Esophagus (tissue), 2 donors: ENCODE measurements around the gene TAF3. TPM values are rescaled to one million over a fixed set of nuclear protein-coding genes. Genes with fewer than 3 reads are reported as not detected.

Experiments
- H3K27ac ChIP-seq, 2 donors: one replicate each; pipeline ENCODE4 v1.5.1; 2013; ENCODE audit warnings: low read depth in 2 of 2, mild to moderate bottlenecking in 2 of 2, inconsistent platforms in 1 of 2, low read length in 1 of 2, moderate library complexity in 1 of 2
- H3K27me3 ChIP-seq, 2 donors: one replicate each; pipeline ENCODE4 v1.6.1; 2013; ENCODE audit warnings: low read length in 2 of 2, control low read depth in 1 of 2, mild to moderate bottlenecking in 1 of 2; ENCODE audit not compliant: insufficient read depth in 2 of 2, control insufficient read depth in 1 of 2
- H3K36me3 ChIP-seq, 2 donors: one replicate each; pipeline ENCODE4 v1.6.1; 2013; ENCODE audit warnings: low read length in 1 of 2; ENCODE audit not compliant: control insufficient read depth in 2 of 2, insufficient read depth in 2 of 2
- H3K4me1 ChIP-seq, 2 donors: one replicate each; pipeline ENCODE4 v1.6.1; 2013; ENCODE audit warnings: low read length in 1 of 2; ENCODE audit not compliant: control insufficient read depth in 2 of 2, insufficient read depth in 2 of 2
- H3K4me3 ChIP-seq, 2 donors: one replicate each; pipeline ENCODE4 v1.5.1; 2013; ENCODE audit warnings: low read length in 2 of 2, mild to moderate bottlenecking in 2 of 2, low read depth in 1 of 2, moderate library complexity in 1 of 2
- H3K9me3 ChIP-seq, 2 donors: one replicate each; pipeline ENCODE4 v1.6.1; 2013; ENCODE audit warnings: mild to moderate bottlenecking in 2 of 2, low read depth in 1 of 2, low read length in 1 of 2, moderate library complexity in 1 of 2; ENCODE audit not compliant: control insufficient read depth in 2 of 2, insufficient read depth in 1 of 2
- WGBS, 2 donors: extraction: QIAGEN DNeasy Blood & Tissue Kit; methylation state at CpG; one replicate each; pipeline ENCODE4 v1.1.7; 2013; 5-methylcytosine and 5-hydroxymethylcytosine counted together
- polyA plus RNA-seq, 2 donors: library from polyadenylated mRNA; stranded (reverse); fragments of 200-250 nt; gene quantifications; one replicate each; pipeline ENCODE4 v1.2.3, GENCODE V29; 2013
- donor health status: healthy with polysubstance abuse.
- donor health status: Bipolar disorder and iron deficiency.

TAF3 gene
- polyA plus RNA-seq, 2 donors: 1.6 to 1.9 TPM

DNA sequence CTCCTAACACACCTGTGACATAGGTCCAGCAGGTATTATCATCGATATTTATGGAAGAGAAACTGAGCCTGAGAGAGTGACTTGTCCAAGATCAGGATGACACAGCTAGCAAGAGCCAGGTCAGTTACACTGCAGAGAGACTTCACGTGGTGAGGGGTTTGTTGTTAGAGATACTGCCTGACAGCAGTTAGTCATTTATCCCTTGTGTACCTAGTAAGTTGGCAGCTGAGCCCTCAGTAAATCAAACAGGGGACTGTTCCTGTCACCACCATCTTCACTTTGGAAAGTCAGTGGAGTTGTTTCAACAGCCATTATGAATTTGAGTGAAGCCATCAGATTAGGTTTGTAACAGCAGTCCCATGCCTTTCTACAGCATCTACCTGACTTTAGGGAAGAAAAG is 148.7 kb downstream of the TAF3 start:
- peaks cover 3 to 9% of the 10 kb centered on the region in 2 donors for H3K36me3 ChIP-seq
- 84 to 89% methylated on average over 2 of the region's 2 CpGs for WGBS, 2 donors
- no peak overlapping the region for H3K27ac ChIP-seq
- no peak overlapping the region for H3K4me3 ChIP-seq
- H3K27me3 ChIP-seq: no peaks in the 10 kb centered on the region
- H3K4me1 ChIP-seq: peaks cover 0 to 2% of the 10 kb centered on the region in 2 donors
- H3K9me3 ChIP-seq: no peaks in the 10 kb centered on the region

DNA sequence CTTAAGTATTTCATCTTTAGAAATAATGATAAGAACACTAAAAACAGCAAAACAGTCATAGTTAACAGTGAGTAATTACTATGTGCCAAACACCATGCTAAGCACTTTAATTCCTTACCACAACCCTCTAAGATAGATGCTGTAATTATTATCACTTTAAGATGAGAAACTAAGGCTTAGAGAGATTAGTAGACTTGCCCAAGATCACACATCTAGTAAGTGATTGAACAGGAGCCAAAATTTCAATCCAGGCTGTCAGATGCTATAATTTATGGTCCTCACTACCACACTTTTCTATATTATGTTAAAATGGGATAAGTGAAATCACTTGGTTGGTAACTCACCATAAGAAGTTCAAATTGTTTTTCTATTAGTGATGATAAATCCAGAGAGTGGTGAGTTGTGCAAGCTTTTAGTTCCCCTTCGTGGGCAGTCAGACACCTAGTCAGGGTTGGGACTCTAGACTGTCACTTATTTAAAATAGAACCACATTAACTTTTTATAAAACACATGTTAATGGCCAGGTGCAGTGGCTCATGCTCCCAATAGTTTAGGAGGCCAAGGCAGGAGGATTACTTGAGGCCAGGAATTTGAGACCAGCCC is 150.3 kb downstream of the TAF3 start:
- no peak overlapping the region for H3K27ac ChIP-seq
- no peak overlapping the region for H3K4me3 ChIP-seq
- peaks cover 0 to 2% of the 10 kb centered on the region in 2 donors for H3K4me1 ChIP-seq
- 81 to 88% methylated on average over 1 of the region's 1 CpG for WGBS, 2 donors
- no peaks in the 10 kb centered on the region for H3K9me3 ChIP-seq
- H3K36me3 ChIP-seq: peaks cover 3 to 9% of the 10 kb centered on the region in 2 donors
- no peaks in the 10 kb centered on the region for H3K27me3 ChIP-seq

DNA sequence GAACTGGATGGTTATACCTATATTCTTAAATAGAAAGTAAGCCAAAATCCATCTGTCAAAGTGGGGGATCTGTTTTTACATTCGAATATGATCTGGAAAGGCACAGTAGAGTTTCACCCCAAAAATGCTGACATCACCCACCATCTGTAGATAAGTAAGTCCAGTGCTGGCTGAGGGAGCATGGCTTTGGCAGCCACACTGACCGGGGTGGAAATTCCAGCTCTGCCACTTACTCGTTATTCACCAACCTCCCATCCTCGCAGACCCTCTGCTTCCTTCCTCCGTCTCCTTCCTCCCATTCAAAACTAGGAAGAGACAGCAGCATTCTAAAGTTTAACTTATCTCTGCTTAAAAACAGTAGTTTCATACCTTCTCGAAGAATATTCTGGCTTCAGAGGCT is 151.3 kb downstream of the TAF3 start:
- H3K4me3 ChIP-seq: no peak overlapping the region
- no peak overlapping the region for H3K27ac ChIP-seq
- H3K9me3 ChIP-seq: no peaks in the 10 kb centered on the region
- peaks cover under 1 to 2% of the 10 kb centered on the region in 2 donors for H3K36me3 ChIP-seq
- H3K4me1 ChIP-seq: peaks cover 0 to 2% of the 10 kb centered on the region in 2 donors
- no peaks in the 10 kb centered on the region for H3K27me3 ChIP-seq
- 65 to 66% methylated on average over 6 of the region's 6 CpGs for WGBS, 2 donors

DNA sequence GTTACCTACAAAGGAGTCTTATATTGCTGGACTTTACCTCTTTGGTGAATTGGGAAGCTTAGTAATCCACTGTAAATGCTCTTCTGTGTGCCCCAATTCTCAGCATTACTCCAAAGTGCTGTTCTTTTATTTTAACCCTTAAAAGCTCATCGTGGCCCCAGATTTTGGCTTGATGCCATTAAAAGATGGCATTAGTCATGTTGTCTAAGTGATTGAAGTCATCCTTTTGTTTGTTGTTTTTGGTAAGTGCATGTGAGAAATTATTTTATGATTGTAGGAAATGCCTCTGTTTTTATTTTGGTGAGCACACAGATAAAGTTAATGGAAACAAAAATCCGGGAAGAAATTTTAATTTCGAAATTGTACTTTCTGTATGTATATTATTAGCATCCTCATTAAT is 153.6 kb downstream of the TAF3 start:
- Histone ChIP-seq H3K36me3 (no peaks in the 10 kb centered on the region), H3K9me3 (no peaks in the 10 kb centered on the region), H3K27ac (no peak overlapping the region), H3K4me1 (peaks cover 0 to 2% of the 10 kb centered on the region in 2 donors), H3K27me3 (no peaks in the 10 kb centered on the region), H3K4me3 (no peak overlapping the region)
- WGBS, 2 donors: 76 to 83% methylated on average over 3 of the region's 3 CpGs

DNA sequence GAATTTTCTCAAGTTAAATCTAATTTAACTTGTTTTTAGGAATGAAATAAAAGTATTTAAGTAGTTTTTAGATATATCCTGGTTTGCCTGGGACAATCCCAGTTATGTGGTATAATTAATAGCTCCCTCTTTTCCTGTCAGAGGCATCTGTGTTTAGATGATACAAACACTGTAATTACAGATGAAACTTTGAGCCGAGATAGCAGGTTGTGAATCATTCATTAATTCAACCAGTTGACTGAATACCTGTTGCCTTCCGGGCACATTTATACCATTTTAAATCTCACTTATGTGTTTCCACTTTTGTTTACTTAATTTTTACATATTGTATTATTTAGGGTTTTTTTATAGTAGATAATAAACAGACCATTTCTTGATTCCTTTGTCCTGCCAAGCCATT is 154.1 kb downstream of the TAF3 start:
- WGBS, 2 donors: 93% methylated on average over 2 of the region's 2 CpGs
- no peaks in the 10 kb centered on the region for H3K9me3 ChIP-seq
- no peaks in the 10 kb centered on the region for H3K27me3 ChIP-seq
- H3K4me1 ChIP-seq: peaks cover 0 to 2% of the 10 kb centered on the region in 2 donors
- no peak overlapping the region for H3K27ac ChIP-seq
- no peak overlapping the region for H3K4me3 ChIP-seq
- H3K36me3 ChIP-seq: no peaks in the 10 kb centered on the region

DNA sequence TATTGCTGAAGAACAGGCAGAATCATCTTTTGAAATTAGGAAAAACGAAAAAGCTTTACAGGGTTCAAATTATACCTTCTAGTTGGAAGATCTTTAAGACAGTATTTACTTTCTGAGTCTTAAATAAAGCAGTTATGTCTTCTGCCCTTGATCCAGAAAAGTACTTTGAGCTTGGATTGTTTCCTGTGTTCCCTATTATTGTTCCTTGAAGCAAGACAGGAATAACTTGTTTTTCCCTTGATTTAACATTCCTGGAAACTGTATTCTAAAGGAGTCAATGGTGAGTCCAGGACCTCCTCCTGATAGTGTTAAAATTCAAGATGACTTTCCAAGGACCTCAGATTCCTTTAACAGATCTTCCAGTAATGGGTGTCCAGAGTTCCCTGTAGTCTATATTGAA is 161.9 kb downstream of the TAF3 start:
- WGBS, 2 donors: 52 to 57% methylated on average over 1 of the region's 1 CpG
- H3K36me3 ChIP-seq: no peaks in the 10 kb centered on the region
- H3K4me1 ChIP-seq: no peaks in the 10 kb centered on the region
- H3K27me3 ChIP-seq: no peaks in the 10 kb centered on the region
- H3K27ac ChIP-seq: no peak overlapping the region
- H3K4me3 ChIP-seq: no peak overlapping the region
- H3K9me3 ChIP-seq: no peaks in the 10 kb centered on the region

DNA sequence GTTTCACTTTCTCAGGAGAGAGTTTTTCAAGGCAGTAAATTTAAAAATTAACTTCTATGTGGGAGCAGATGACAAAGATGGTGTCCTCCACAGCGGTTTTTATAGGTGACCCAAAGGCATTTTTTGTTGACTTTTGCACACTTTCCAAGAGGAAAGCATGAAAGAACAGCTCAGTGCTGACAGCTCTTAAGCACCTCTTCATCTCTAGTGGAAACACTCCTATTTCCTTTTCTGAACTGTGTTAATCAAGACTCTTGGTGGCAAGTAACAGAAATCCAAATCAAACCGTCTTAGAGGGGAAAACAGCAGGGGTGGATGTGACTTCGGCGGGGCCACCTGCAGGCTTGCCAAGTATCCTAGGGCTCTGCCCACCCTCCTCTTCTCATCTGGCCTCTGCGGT is 164.4 kb downstream of the TAF3 start:
- 93 to 94% methylated on average over 5 of the region's 5 CpGs for WGBS, 2 donors
- H3K9me3 ChIP-seq: no peaks in the 10 kb centered on the region
- H3K36me3 ChIP-seq: no peaks in the 10 kb centered on the region
- H3K27ac ChIP-seq: no peak overlapping the region
- no peaks in the 10 kb centered on the region for H3K27me3 ChIP-seq
- H3K4me1 ChIP-seq: no peaks in the 10 kb centered on the region
- H3K4me3 ChIP-seq: no peak overlapping the region

DNA sequence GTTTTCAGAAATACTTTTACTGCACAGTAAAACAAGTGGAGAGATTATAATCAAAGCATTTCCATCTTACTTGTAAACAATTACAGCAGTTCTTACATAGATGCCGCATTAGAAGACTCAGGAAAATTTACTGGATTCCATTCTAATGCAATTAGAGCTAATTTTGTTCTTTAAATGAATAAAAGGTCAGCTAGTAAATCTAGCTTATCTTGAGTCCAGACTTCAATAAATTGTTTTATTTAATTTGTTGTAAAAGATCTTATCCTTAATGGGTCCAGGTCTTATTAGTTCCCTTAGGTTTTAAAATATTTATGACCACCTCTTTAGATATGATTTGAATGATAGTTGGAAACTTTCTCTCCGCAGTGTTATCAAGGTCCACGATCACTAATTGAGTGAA is 166.0 kb downstream of the TAF3 start:
- WGBS, 2 donors: 91 to 93% methylated on average over 3 of the region's 3 CpGs

DNA sequence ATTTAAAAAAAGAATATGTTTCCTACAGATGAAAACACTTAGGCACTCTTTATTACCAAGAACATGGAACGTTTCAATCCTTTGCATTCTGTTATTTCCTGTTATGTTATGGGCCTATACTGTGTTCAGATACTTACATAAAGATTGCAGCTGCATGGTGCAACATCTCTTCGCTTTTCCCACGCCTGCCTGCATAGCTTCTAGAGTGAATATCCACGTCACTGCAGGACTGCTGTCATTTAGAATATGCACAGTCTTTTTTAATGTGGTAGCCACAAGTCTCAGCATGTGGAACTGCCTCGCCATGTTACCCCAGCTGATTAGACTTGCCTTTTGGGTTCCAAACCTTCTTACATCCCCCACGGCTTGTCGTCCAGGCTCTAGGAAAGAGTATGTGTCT is 166.6 kb downstream of the TAF3 start:
- 83 to 86% methylated on average over 7 of the region's 7 CpGs for WGBS, 2 donors
- H3K4me1 ChIP-seq: no peaks in the 10 kb centered on the region

More for the DNA sequence above, 166.0 kb downstream of the TAF3 start:
- Histone ChIP-seq H3K9me3 (no peaks in the 10 kb centered on the region), H3K4me1 (no peaks in the 10 kb centered on the region), H3K4me3 (no peak overlapping the region), H3K36me3 (no peaks in the 10 kb centered on the region), H3K27ac (no peak overlapping the region), H3K27me3 (no peaks in the 10 kb centered on the region)

DNA sequence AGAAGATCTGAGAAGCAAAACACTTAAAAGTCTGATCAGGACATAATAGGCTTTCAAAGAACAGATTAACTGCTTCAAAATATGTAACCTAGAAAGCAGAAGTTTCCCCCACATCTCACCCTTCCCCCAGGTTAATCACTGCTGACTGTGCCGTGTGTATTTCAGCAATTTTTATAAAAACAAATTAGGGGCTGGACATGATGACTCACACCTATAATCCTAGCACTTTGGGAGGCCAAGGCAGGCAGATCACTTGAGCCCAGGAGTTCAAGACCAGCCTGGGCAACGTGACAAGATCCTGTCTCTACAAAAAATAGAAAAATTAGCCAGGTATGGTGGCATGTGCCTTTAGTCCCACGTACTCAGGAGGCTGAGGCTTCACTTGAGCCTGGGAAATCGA is 168.5 kb downstream of the TAF3 start:
- Histone ChIP-seq H3K4me1 (no peaks in the 10 kb centered on the region), H3K4me3 (no peak overlapping the region), H3K27me3 (no peaks in the 10 kb centered on the region), H3K9me3 (no peaks in the 10 kb centered on the region), H3K27ac (no peak overlapping the region), H3K36me3 (peaks cover 0 to 3% of the 10 kb centered on the region in 2 donors)
- 56 to 66% methylated on average over 4 of the region's 4 CpGs for WGBS, 2 donors

More for the DNA sequence above, 166.6 kb downstream of the TAF3 start:
- Histone ChIP-seq H3K27ac (no peak overlapping the region), H3K9me3 (no peaks in the 10 kb centered on the region), H3K36me3 (no peaks in the 10 kb centered on the region), H3K27me3 (no peaks in the 10 kb centered on the region), H3K4me3 (no peak overlapping the region)
